Measurements from ENCODE around the gene SIGMAR1. TPM values are rescaled to one million over a fixed set of nuclear protein-coding genes. Genes with fewer than 3 reads are reported as not detected.

SIGMAR1 gene
- polyA plus RNA-seq, 1 donor from 2014 or later = 52.5 TPM

GRCh38 chr9:34633166-34633565, 4.4 kb downstream of the SIGMAR1 start:
- TF ChIP-seq, protein P1, sequence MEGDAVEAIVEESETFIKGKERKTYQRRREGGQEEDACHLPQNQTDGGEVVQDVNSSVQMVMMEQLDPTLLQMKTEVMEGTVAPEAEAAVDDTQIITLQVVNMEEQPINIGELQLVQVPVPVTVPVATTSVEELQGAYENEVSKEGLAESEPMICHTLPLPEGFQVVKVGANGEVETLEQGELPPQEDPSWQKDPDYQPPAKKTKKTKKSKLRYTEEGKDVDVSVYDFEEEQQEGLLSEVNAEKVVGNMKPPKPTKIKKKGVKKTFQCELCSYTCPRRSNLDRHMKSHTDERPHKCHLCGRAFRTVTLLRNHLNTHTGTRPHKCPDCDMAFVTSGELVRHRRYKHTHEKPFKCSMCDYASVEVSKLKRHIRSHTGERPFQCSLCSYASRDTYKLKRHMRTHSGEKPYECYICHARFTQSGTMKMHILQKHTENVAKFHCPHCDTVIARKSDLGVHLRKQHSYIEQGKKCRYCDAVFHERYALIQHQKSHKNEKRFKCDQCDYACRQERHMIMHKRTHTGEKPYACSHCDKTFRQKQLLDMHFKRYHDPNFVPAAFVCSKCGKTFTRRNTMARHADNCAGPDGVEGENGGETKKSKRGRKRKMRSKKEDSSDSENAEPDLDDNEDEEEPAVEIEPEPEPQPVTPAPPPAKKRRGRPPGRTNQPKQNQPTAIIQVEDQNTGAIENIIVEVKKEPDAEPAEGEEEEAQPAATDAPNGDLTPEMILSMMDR (IDR thresholded peaks at IDR 0.05; ENCODE audit: poor library complexity, severe bottlenecking) = no peak
- TF ChIP-seq SMC3 (conservative IDR thresholded peaks at IDR 0.05; ENCODE audit: poor library complexity) (no peak), POLR2AphosphoS5 (IDR thresholded peaks at IDR 0.05) (no peak), TAF1 (IDR thresholded peaks at IDR 0.05; ENCODE audit: low read depth) (no peak), EP300 (conservative IDR thresholded peaks at IDR 0.05; ENCODE audit: poor library complexity, severe bottlenecking) (no peak), RAD21 (conservative IDR thresholded peaks at IDR 0.05) (no peak), MXI1 (conservative IDR thresholded peaks at IDR 0.05; ENCODE audit: poor library complexity, severe bottlenecking) (no peak), REST (IDR thresholded peaks at IDR 0.05; ENCODE audit: borderline replicate concordance) (no peak), EZH2 (IDR thresholded peaks at IDR 0.05; ENCODE audit: borderline replicate concordance, insufficient read depth, low read length, poor library complexity, severe bottlenecking) (no peak)
- Histone ChIP-seq H3F3A (ENCODE audit: insufficient read depth, low read length, poor library complexity, severe bottlenecking) (no peaks in the 10 kb centered on the region), H3K27ac (ENCODE audit: low read length) (no peak overlapping the region), H3K79me2 (replicated peaks; ENCODE audit: insufficient read depth, low read length) (peaks cover 6% of the 10 kb centered on the region), H3K9me2 (ENCODE audit: insufficient read depth, low read length) (no peaks in the 10 kb centered on the region), H3K9me3 (ENCODE audit: low read length) (no peaks in the 10 kb centered on the region), H2AFZ (ENCODE audit: low read depth, low read length) (no peak overlapping the region), H3K27me3 (ENCODE audit: insufficient read depth, low read depth, low read length) (peaks cover 17% of the 10 kb centered on the region), H3K36me3 (ENCODE audit: insufficient read depth, low read length) (no peaks in the 10 kb centered on the region), H4K20me1 (ENCODE audit: insufficient read depth) (no peaks in the 10 kb centered on the region), H3K9ac (ENCODE audit: low read length) (no peak overlapping the region), H3K4me3 (ENCODE audit: low read length) (no peak overlapping the region), H3K4me2 (ENCODE audit: low read length) (no peak overlapping the region)

DNA sequence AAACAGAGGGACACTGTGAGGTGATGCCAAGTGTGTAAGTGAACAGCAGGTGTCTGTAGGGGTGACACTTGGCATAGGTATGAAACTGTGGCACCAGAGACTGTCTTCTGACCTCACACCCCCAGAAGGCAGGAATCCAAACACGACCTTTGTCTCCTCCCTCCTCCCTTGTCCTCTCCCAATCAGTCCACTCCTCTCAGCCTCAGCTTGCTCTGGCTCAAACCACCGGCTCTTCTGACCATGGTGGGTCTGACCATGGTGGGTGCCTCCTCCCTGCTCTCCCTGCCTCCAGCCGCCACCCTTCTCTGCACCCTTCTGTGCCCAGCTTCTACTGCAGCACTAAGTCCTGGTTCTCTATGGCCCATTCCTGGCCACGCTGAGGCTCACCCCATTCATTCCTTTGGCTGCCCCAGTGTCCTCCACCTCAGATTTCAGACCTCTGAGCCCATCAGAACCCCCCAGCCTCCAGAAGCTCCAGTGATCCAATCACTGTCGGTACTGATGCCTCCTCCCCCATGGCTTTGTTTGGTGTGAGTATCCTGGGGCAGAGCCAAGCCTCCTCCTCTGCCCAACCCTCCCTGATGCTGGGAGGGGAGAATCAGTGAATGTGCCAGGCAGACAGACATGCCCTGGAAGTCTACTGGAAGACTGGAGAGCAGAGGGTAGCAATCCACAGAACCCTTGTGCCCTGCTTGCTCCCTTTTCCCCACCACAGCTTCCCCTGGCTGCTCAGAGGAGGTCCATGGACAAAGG, 7.0 kb downstream of the SIGMAR1 start:
- no peaks in the 10 kb centered on the region for H3K9me3 ChIP-seq (ENCODE audit: low read length)
- H3K27ac ChIP-seq (ENCODE audit: low read length) = no peak overlapping the region
- no peak overlapping the region for H2AFZ ChIP-seq (ENCODE audit: low read depth, low read length)
- no peak overlapping the region for H3K4me2 ChIP-seq (ENCODE audit: low read length)
- H3F3A ChIP-seq (ENCODE audit: insufficient read depth, low read length, poor library complexity, severe bottlenecking) = no peaks in the 10 kb centered on the region
- no peaks in the 10 kb centered on the region for H4K20me1 ChIP-seq (ENCODE audit: insufficient read depth)
- H3K79me2 ChIP-seq (replicated peaks; ENCODE audit: insufficient read depth, low read length) = no peaks in the 10 kb centered on the region
- peaks cover 25% of the 10 kb centered on the region for H3K27me3 ChIP-seq (ENCODE audit: insufficient read depth, low read depth, low read length)
- H3K9me2 ChIP-seq (ENCODE audit: insufficient read depth, low read length) = no peaks in the 10 kb centered on the region
- TF ChIP-seq, protein P1 (IDR thresholded peaks at IDR 0.05; ENCODE audit: poor library complexity, severe bottlenecking) = no peak
- TF ChIP-seq EZH2 (IDR thresholded peaks at IDR 0.05; ENCODE audit: borderline replicate concordance, insufficient read depth, low read length, poor library complexity, severe bottlenecking) (no peak), MXI1 (conservative IDR thresholded peaks at IDR 0.05; ENCODE audit: poor library complexity, severe bottlenecking) (no peak)
- no peak overlapping the region for H3K4me3 ChIP-seq (ENCODE audit: low read length)
- H3K9ac ChIP-seq (ENCODE audit: low read length) = no peak overlapping the region
- no peaks in the 10 kb centered on the region for H3K36me3 ChIP-seq (ENCODE audit: insufficient read depth, low read length)
